Measurements from ENCODE around the gene PCBP3.

PCBP3 gene

DNA sequence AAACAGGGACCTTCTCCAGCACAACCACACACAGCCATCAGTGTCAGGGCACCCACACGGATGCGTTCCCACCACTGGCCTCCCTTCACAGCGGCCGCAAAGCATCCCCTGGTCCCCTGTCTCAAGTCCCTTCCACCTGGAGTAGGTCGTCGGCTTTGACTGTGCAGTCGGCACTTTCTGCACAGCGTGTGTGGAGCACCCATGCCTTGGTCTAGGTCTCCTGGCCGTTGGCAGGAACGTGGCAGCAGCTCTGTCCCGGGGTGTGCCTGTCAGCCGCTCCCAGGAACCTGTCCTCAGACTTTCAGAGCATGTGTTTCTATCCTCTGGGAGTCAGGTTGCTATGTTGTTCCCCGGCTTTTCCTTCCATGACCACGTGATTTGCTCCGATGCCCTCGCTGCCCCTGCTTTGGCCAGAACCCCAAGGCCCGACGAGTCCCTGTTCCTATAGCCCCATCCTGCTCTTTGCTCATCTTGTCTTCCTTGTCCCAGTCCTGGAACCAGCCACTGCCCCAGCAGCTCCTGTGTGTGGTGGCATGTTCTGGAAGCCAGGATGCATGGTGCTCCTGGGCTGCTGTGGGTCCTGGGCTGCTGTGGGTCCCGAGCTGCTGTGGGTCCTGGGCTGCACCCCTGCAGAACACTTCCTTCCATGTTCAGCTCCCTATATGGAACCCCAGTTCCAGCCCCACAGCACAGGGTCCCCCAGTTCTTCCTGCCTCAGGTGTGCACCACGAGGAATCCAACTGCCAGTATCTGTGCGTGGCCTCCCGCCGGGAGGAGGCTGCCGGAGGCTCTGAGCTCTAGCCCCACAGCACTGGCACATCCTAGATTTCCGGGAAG, 253.9 kb downstream of the PCBP3 start:
- DNase-seq (no peak), ATAC-seq (ENCODE audit: insufficient read depth, low read depth) (no peak)
- Histone ChIP-seq H3K4me3 (ENCODE audit: low read depth in 1 of 2, low read length in 2 of 2) (no peak overlapping the region), H3K4me1 (ENCODE audit: insufficient read depth, low read length) (no peaks in the 10 kb centered on the region), H3K27ac (ENCODE audit: low read length) (no peak overlapping the region), H2AFZ (ENCODE audit: low read depth, low read length) (no peak overlapping the region), H3K36me3 (ENCODE audit: insufficient read depth, low read length) (no peaks in the 10 kb centered on the region), H3K79me2 (ENCODE audit: insufficient read depth, low read length) (no peaks in the 10 kb centered on the region), H3K9ac (ENCODE audit: low read depth, low read length) (no peak overlapping the region), H3K4me2 (ENCODE audit: insufficient read depth, low read length) (no peak overlapping the region), H3K27me3 (ENCODE audit: insufficient read depth, low read length, poor library complexity) (no peaks in the 10 kb centered on the region), H4K20me1 (ENCODE audit: insufficient read depth, low read length) (peaks cover 7% of the 10 kb centered on the region), H3K9me3 (ENCODE audit: insufficient read depth, low read length, severe bottlenecking) (no peaks in the 10 kb centered on the region)
- TF ChIP-seq, protein P1, sequence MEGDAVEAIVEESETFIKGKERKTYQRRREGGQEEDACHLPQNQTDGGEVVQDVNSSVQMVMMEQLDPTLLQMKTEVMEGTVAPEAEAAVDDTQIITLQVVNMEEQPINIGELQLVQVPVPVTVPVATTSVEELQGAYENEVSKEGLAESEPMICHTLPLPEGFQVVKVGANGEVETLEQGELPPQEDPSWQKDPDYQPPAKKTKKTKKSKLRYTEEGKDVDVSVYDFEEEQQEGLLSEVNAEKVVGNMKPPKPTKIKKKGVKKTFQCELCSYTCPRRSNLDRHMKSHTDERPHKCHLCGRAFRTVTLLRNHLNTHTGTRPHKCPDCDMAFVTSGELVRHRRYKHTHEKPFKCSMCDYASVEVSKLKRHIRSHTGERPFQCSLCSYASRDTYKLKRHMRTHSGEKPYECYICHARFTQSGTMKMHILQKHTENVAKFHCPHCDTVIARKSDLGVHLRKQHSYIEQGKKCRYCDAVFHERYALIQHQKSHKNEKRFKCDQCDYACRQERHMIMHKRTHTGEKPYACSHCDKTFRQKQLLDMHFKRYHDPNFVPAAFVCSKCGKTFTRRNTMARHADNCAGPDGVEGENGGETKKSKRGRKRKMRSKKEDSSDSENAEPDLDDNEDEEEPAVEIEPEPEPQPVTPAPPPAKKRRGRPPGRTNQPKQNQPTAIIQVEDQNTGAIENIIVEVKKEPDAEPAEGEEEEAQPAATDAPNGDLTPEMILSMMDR (IDR thresholded peaks at IDR 0.05; ENCODE audit: borderline replicate concordance, extremely low read depth, low read length, poor library complexity, severe bottlenecking): no peak
- TF ChIP-seq EZH2 (IDR thresholded peaks at IDR 0.05; ENCODE audit: borderline replicate concordance, low read depth, low read length, severe bottlenecking): no peak

DNA sequence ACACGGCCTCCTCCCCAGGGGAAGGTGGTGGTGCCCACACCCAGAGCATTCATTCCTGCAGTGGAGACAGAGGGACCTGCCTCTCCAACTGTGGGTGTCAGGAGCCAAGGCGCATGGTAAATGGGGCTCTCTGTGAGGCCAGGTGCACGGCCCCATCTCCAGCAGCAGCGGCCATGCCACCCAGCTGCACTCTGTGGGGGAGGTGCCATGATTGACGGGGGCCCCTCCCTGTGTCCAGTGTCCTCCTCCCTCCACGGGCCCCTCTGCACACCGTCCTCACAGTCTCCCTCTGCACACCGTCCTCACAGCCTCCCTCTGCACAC, 254.5 kb downstream of the PCBP3 start:
- H3K27me3 ChIP-seq (ENCODE audit: insufficient read depth, low read length, poor library complexity): no peaks in the 10 kb centered on the region
- H4K20me1 ChIP-seq (ENCODE audit: insufficient read depth, low read length): peaks cover 4% of the 10 kb centered on the region; the same call in 1 of the 2 replicates
- H3K4me2 ChIP-seq (ENCODE audit: insufficient read depth, low read length): no peak overlapping the region
- no peak overlapping the region for H3K9ac ChIP-seq (ENCODE audit: low read depth, low read length)
- DNase-seq (no peak), ATAC-seq (ENCODE audit: insufficient read depth, low read depth) (no peak)
- H3K36me3 ChIP-seq (ENCODE audit: insufficient read depth, low read length): 0 out of 2 replicates have a peak, but pooled peaks cover 3% of the 10 kb centered on the region
- no peaks in the 10 kb centered on the region for H3K9me3 ChIP-seq (ENCODE audit: insufficient read depth, low read length, severe bottlenecking)
- no peak overlapping the region for H3K4me3 ChIP-seq (ENCODE audit: low read depth in 1 of 2, low read length in 2 of 2)
- no peak overlapping the region for H2AFZ ChIP-seq (ENCODE audit: low read depth, low read length)
- TF ChIP-seq, protein P1 (IDR thresholded peaks at IDR 0.05; ENCODE audit: borderline replicate concordance, extremely low read depth, low read length, poor library complexity, severe bottlenecking): no peak
- no peak for TF ChIP-seq EZH2 (IDR thresholded peaks at IDR 0.05; ENCODE audit: borderline replicate concordance, low read depth, low read length, severe bottlenecking)
- H3K27ac ChIP-seq (ENCODE audit: low read length): no peak overlapping the region
- H3K4me1 ChIP-seq (ENCODE audit: insufficient read depth, low read length): no peaks in the 10 kb centered on the region
- H3K79me2 ChIP-seq (ENCODE audit: insufficient read depth, low read length): no peaks in the 10 kb centered on the region

DNA sequence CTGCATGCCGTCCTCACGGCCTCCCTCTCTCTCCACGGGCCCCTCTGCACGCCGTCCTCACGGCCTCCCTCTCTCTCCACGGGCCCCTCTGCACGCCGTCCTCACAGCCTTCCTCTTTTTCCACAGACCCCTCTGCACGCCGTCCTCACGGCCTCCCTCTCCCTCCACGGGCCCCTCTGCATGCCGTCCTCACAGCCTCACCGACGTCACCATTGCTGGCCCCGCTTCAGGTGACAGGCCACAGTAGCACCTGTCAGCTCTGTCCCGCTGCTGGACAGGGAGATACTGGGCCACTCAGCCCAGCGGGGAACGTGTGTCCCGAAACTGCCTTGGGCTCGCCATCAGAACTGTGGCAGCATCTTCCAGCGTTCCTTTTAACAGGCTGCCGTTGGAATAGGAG, 255.3 kb downstream of the PCBP3 start:
- H3K4me1 ChIP-seq (ENCODE audit: insufficient read depth, low read length): no peaks in the 10 kb centered on the region
- no peak overlapping the region for H3K9ac ChIP-seq (ENCODE audit: low read depth, low read length)
- no peak overlapping the region for H3K4me3 ChIP-seq (ENCODE audit: low read depth in 1 of 2, low read length in 2 of 2)
- no peak for TF ChIP-seq EZH2 (IDR thresholded peaks at IDR 0.05; ENCODE audit: borderline replicate concordance, low read depth, low read length, severe bottlenecking)
- TF ChIP-seq, protein P1 (IDR thresholded peaks at IDR 0.05; ENCODE audit: borderline replicate concordance, extremely low read depth, low read length, poor library complexity, severe bottlenecking): no peak
- no peaks in the 10 kb centered on the region for H3K79me2 ChIP-seq (ENCODE audit: insufficient read depth, low read length)
- 0 out of 2 replicates have a peak, but pooled peaks cover 3% of the 10 kb centered on the region for H3K36me3 ChIP-seq (ENCODE audit: insufficient read depth, low read length)
- no peak overlapping the region for H2AFZ ChIP-seq (ENCODE audit: low read depth, low read length)
- no peaks in the 10 kb centered on the region for H3K9me3 ChIP-seq (ENCODE audit: insufficient read depth, low read length, severe bottlenecking)
- H3K27ac ChIP-seq (ENCODE audit: low read length): no peak overlapping the region
- H3K27me3 ChIP-seq (ENCODE audit: insufficient read depth, low read length, poor library complexity): no peaks in the 10 kb centered on the region
- ATAC-seq (ENCODE audit: insufficient read depth, low read depth): no peak
- DNase-seq: no peak
- peaks cover 2% of the 10 kb centered on the region; the same call in 1 of the 2 replicates for H4K20me1 ChIP-seq (ENCODE audit: insufficient read depth, low read length)
- H3K4me2 ChIP-seq (ENCODE audit: insufficient read depth, low read length): no peak overlapping the region
